NCI-H1105 (cell line): ENCODE results near the gene SLC44A3.

ENCODE experiments used
- DNase-seq: peaks from one replicate; lab custom pipeline; 2025; lab: John Stamatoyannopoulos, UW

The SLC44A3 gene

DNA sequence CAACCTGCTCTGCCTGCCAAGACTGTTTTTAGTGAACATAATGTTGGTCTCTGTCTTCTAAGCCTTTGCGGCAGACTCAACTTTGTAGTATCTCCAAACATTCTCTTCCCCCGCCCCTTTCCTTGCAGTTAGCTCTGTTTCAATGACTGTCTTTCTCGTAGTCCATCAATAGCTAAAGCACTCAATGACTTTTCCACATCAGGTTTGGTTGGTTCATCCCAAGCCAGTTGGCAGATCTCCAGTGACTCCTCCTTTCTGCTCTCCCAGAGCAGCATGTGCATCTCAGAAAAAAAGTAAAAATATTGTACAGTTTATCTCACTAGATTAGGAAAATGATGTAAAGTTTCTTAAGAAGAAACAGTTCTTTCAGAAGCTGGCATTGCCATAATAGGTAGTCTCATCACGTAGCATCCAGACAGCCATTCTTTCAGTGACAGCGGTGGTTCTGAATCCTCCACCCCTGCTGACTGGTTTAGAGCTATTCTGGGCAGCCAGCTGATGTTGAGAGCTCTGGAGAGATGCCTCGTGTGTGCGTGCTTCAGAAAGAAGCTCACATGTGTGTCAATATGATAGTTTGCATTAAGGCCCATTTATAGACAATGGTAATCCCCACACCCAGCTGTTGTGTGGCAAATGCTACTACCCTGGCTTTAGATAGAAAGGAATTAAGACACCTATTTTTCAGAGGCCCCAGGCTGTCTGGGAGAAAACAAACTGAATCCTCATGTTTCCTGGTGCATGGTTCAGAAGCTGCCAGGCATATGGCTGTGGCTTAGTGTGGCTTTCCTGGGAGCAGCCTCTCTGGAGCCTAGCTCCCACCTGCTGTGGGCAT, 53.6 kb downstream of the SLC44A3 start:
- no peak for DNase-seq

DNA sequence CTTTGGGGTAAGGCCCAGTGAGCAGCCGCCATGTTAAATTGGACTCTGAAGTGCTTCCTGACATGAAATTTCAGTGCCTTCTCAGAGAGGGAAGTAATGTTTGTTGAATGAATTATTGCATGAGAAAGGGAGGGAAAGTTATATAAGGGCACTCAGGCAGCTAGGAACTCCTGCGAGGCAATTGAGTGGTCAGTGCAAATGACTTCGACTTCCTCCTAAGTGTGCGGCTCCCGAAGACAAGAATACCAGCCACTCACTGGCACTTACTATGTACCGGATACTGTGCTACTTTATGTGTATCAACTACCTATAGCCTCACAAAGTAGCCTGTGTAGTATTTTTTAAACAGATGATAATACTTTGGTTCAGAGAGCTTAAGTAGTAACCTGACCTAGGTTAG, 54.3 kb downstream of the SLC44A3 start:
- no peak for DNase-seq

- no peak for DNase-seq
Observed at GRCh38 chr1:94875794-94876193, 55.6 kb downstream of the SLC44A3 start.

GRCh38 chr1:94876362-94876761, 56.2 kb downstream of the SLC44A3 start:
- no peak for DNase-seq

GRCh38 chr1:94878329-94878728, 58.2 kb downstream of the SLC44A3 start:
- DNase-seq: no peak

DNA sequence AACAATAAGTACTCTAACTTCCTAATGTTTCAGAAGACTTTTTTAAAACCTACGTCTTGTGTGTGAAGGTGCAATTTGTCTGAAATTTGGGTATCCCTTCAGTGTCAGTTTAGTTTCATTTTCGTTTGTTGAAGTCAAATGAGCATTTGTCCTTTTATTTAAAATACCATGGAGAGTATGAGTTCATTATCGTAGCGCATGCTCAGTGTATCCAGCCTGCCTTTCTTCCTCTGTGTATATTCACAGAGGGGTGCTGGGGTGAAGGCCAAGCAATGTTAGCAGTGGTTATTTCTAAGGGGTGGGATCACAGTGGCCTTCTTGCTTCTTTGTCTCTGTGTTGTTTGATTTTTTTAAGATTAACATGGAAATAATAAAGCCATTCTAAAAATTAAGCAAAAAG, 63.5 kb downstream of the SLC44A3 start:
- DNase-seq: no peak

- no peak for DNase-seq
Observed at GRCh38 chr1:94884106-94884505, 63.9 kb downstream of the SLC44A3 start.

GRCh38 chr1:94884507-94884906, 64.3 kb downstream of the SLC44A3 start:
- no peak for DNase-seq

- DNase-seq: no peak
Observed at GRCh38 chr1:94886361-94886760, 66.2 kb downstream of the SLC44A3 start.

DNA sequence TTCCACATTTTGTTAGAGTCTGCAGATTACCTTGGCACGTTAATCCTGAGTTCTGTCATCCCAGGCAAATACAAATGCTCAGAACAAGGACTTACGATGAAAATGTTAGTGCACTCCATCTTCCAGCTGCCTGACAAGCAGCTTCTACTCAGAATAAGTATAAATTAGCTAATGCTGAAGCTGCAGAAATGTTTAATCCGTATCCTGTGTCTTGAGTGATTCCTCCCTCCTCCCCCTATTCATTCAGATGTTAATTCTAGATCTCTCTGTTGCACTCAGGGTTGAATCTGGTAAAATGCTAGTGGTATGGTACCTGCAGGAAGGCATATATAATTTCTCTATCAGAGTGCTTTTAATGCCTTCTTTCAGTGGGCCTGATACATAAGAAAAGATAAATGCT, 66.9 kb downstream of the SLC44A3 start:
- no peak for DNase-seq

DNA sequence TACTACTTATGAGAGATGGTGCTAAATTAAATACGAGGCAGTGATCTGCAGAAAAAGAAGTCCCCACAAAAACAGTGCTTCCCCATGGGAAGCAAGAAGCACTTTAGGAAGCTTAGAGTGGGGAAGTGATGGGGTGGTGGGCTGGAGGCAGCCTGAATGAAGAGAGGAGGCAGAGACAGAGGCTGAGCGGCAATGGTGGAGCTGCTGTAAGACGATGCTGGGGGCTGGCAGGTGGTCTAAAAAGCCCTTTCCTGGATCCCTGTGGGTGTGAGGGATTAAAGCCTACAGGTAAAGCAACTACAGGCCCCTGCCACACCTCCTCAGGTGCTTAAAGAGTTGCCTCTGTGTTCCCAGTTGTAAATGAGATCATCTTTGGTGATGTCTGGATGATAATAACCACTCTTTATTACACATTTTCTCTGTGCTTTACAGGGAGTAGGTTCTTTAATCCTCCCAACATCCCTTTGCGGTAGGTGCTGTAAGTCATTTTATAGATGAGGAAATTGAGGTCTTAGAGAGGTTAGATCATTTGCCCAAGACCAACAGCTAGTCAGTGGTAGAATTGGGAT, 67.5 kb downstream of the SLC44A3 start:
- no peak for DNase-seq

- DNase-seq: no peak
Observed at GRCh38 chr1:94888201-94888600, 68.0 kb downstream of the SLC44A3 start.

DNA sequence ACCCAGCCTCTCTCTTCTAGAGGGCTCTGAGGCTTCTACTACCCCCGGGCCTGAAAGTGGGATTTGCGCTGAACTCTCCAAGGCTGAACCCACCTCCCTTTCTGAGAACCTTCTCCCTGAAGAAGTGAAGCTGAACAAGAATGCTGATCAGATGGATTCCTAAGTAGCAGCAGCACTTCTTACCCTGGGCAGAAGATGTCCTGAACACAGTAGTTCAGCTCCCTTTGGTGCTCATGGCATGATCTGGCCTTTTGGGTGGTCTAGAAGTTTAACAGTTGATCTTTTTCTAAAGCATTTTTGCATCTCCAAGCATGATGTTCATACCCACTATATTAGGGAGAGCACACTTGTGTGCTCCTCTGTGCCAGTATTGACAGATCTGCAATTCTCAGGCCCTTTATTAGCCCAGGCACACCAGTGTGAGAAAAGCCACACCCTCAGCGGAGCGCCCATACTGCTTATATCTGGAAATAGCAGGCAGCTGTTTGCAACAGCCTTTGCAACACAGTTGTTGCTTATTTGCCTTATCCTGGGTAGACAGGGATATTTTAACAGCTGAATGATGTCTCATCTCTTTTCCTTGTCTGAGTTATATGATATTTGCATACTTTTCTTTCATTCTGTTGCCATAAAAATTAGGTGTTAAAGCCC, 72.6 kb downstream of the SLC44A3 start:
- no peak for DNase-seq

DNA sequence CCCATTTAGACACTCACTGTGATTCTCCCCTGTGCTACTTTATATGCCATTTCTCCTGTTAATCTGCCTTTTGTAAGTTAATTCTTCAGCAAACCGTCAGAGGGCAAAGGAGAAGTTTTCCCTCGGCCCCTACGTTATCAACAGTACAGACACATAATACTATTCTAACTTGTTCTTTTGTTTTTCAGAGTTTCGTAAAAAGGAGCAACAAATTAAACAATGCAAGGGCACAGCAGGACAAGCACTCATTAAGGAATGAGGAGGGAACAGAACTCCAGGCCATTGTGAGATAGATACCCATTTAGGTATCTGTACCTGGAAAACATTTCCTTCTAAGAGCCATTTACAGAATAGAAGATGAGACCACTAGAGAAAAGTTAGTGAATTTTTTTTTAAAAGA, 74.5 kb downstream of the SLC44A3 start:
- DNase-seq: no peak

- DNase-seq: no peak
Observed at GRCh38 chr1:94895518-94895917, 75.4 kb downstream of the SLC44A3 start.

DNA sequence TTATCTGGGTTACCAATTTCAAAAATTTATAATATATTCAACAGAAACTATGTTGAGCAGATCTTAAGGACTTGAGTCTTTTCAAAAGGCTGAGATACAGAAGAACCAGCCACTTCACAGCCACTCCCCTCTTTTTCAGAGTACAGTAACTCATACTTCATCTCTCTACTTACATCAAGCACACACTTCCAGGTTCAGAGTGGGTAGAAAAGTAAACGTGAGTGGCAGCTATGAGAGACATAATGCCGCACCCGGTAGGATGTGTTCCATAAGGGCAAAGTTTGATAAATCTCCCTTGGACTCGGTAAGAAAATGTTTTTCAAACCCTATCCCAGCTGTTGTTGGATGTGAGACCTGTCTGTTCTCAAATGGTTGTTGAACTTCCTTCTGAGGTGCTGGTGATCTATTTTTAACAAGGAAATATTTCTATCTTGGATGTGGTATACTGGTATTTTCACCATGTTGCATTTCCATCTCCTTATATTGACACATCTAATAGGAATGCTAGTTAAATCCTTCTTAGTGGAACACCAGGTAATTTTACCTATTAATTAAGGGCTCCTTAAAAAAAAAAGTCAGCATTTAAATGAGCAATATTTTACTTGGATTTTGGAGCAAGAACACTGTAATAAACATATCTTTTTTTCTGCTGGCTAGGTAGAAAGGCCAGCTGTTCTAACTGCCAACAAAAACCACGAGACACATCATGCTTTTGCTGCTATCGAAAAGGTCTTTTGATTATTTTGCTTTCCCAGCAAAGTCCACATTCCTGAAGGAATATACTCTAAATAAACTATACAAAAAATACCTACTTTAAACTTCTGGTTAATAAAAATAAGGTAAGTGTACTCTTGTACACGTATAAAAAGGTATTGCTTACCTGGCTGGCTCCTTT, 78.6 kb downstream of the SLC44A3 start:
- no peak for DNase-seq

DNA sequence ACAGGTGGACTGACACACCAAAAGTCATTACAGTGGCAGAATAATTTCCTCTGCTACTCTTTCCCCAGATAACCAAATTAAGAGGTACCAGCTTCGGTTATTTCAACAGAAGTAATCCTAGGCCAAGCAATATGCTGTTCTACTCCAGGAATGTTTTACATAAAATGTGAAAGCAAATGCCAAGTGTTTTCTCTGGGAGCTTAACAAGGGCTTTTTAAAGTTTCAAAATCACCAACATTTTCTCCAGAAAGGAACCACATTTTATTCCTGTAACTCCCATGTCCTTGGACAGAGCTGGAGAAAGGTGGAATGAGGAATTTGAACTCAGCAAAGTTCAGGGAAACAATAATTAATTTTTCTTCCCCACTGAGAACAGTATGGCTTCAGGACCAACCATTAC, 79.6 kb downstream of the SLC44A3 start:
- DNase-seq: no peak

- peak; percentile 2 for DNase-seq
Observed at GRCh38 chr1:94901841-94902240, 81.7 kb downstream of the SLC44A3 start.

DNA sequence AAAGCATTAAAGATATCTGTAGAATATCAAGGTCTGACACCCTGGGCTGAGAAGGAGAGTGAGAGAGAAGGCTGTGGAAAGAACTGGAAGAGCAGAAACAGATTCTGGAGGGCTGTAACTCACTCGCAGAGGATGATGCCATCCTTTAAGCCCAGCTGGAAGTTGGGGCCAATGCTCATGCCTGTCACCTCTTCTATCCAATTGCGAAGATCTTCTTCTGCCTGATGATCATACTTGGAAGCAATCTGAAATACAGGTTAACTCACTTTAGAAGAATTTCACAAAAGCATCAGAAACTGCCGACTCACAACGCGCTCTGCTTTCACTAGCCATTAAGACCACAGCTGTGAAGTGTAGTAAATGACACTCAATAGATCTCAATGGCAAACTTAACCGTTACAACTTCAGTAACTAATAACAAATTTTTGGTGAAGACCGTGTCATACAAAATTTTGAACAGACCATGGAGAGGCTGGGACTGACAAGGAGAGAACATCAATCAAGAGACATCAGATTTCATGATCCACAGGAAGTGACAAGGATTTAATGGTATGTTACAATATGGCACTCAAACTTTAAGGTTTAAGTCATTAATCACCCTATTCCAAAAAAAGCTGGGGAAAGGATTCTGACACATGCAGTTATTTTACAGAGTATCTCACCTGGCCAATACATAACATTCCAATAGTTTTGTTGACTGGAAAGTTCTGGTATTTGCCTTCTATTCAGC, 83.3 kb downstream of the SLC44A3 start:
- DNase-seq: no peak

GRCh38 chr1:94905207-94905606, 85.0 kb downstream of the SLC44A3 start:
- no peak for DNase-seq

DNA sequence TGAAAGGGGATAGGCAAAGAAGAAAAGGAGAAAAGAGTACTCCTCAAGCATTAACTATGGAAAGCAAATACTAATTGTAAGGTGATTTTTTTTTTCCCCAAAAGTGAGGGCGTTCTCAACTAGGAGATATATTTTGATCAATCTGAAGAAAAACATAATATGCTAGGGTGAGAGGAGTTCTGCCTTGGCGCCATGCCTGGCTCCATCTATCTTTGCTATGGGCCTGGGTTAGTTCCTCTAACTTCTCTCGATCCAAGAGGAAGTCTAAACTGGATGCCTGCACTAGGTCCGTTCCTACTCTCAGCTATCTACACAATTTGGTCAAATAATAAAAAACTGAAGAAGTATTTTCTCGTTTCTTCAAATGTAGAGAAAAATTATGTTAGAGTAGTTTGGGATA, 86.2 kb downstream of the SLC44A3 start:
- DNase-seq: no peak

- DNase-seq: no peak
Observed at GRCh38 chr1:94907136-94907535, 87.0 kb downstream of the SLC44A3 start.
